GM12878 (cell line): Measurements from ENCODE around the gene ITGA4. TPM values are rescaled to one million over a fixed set of nuclear protein-coding genes. Genes with fewer than 3 reads are reported as not detected.

Experiments used
- ATAC-seq: fragments of 200-7000 bp; cut with Tn5 transposase; 3 replicates; pipeline ENCODE4 v1.9.1; 2020; ENCODE audit warnings: mild to moderate bottlenecking, moderate library complexity
- BruUV-seq: library from RNA; stranded (reverse); fragments of 400-500 nt; replicated peaks from 2 replicates; lab custom pipeline; 2021; lab: Mats Ljungman, UMichigan
- CTCF ChIA-PET: fragments of 300-600 bp; sonication (Branson Sonifier 250); formaldehyde crosslinking; extraction: SDS; loops from one replicate; lab custom pipeline; 2021; ENCODE audit warnings: inconsistent platforms; lab: Yijun Ruan, JAX
- POLR2A ChIA-PET: fragments of 350-600 bp; formaldehyde crosslinking; extraction: SDS; loops from one replicate; lab custom pipeline; 2021; ENCODE audit warnings: inconsistent platforms; lab: Charles Lee
- RAD21 ChIA-PET: fragments of 300-600 bp; sonication (Branson Sonifier 250); formaldehyde crosslinking; loops from one replicate; lab custom pipeline; 2023; ENCODE audit warnings: antibody characterized with exemption; ENCODE audit not compliant: unreplicated experiment; lab: Charles Lee
- SMC1A ChIA-PET: fragments of 300-600 bp; sonication (Branson Sonifier 250); formaldehyde crosslinking; loops from one replicate; lab custom pipeline; 2023; ENCODE audit not compliant: unreplicated experiment, uncharacterized antibody; lab: Charles Lee
- DNase-seq: peaks from one replicate; pipeline ENCODE4 v3.0.0-alpha.2; 2011; ENCODE audit warnings: low read depth, low spot score
- FAIRE-seq: peaks from 3 replicates; lab custom pipeline; 2011; peaks lifted over from hg19 to GRCh38; lab: Jason Lieb, UNC
- H2AFZ ChIP-seq: 2 replicates; pipeline ENCODE4 v1.6.0; 2011; ENCODE audit warnings: low read depth, low read length, control low read depth; ENCODE audit not compliant: control insufficient read depth
- H3K27ac ChIP-seq: 2 replicates; pipeline ENCODE4 v1.5.1; 2011; ENCODE audit warnings: control low read depth; ENCODE audit not compliant: control insufficient read depth, insufficient read depth
- H3K27me3 ChIP-seq, 2 experiments: replicated peaks in 1 of 2; 2 replicates each; pipeline versions ENCODE4 v1.6.0 to v1.6.1; 2011; ENCODE audit warnings: low read length in 1 of 2; ENCODE audit not compliant: control insufficient read depth in 2 of 2, insufficient read depth in 2 of 2
- H3K36me3 ChIP-seq, 2 experiments: 2 replicates each; pipeline ENCODE4 v1.5.1; 2011; ENCODE audit warnings: low read length in 1 of 2; ENCODE audit not compliant: control insufficient read depth in 2 of 2, insufficient read depth in 2 of 2
- H3K4me1 ChIP-seq: 2 replicates; pipeline ENCODE4 v1.6.1; 2011; ENCODE audit warnings: mild to moderate bottlenecking, low read length, moderate library complexity, mixed read lengths; ENCODE audit not compliant: control insufficient read depth, insufficient read depth
- H3K4me2 ChIP-seq: 2 replicates; pipeline ENCODE4 v1.6.0; 2011; ENCODE audit warnings: control low read depth; ENCODE audit not compliant: control insufficient read depth, insufficient read depth
- H3K4me3 ChIP-seq: fragments of 200-600 bp; sonication (generic); 2 replicates; pipeline ENCODE4 v1.5.1; 2016
- H3K79me2 ChIP-seq: 2 replicates; pipeline ENCODE4 v1.6.0; 2011; ENCODE audit warnings: low read length; ENCODE audit not compliant: control insufficient read depth, insufficient read depth
- H3K9ac ChIP-seq: 2 replicates; pipeline ENCODE4 v1.8.0; 2011; ENCODE audit warnings: low read length, control low read depth, mixed read lengths; ENCODE audit not compliant: control insufficient read depth, insufficient read depth
- H3K9me3 ChIP-seq: replicated peaks from 3 replicates; pipeline ENCODE4 v1.5.1; 2011; ENCODE audit warnings: mild to moderate bottlenecking, low read length; ENCODE audit not compliant: control insufficient read depth, insufficient read depth
- H4K20me1 ChIP-seq: 2 replicates; pipeline ENCODE4 v1.6.0; 2011; ENCODE audit not compliant: control insufficient read depth, insufficient read depth
- CEBPB ChIP-seq, 2 experiments: fragments of 150-350 bp in 1 of 2; IDR thresholded peaks; 2 replicates each; pipeline ENCODE4 v1.6.1; 2012 to 2014; ENCODE audit warnings: low read depth in 2 of 2, low read length in 2 of 2, borderline replicate concordance in 1 of 2, inconsistent platforms in 1 of 2
- E2F8 ChIP-seq: fragments of 450-650 bp; IDR thresholded peaks from 2 replicates; pipeline ENCODE4 v1.6.1; 2018; ENCODE audit warnings: mild to moderate bottlenecking, low read depth, moderate library complexity; ENCODE audit not compliant: partially characterized antibody
- EED ChIP-seq: sonication (generic); IDR thresholded peaks from 2 replicates; pipeline ENCODE4 v1.6.1; 2016; ENCODE audit warnings: antibody characterized with exemption, low read depth
- HCFC1 ChIP-seq: fragments of 150-350 bp; IDR thresholded peaks from 2 replicates; pipeline ENCODE4 v1.6.1; 2014; ENCODE audit warnings: low read length
- HDAC2 ChIP-seq: fragments of 200-600 bp; sonication (generic); IDR thresholded peaks from 2 replicates; pipeline ENCODE4 v1.6.1; 2017
- IRF4 ChIP-seq: IDR thresholded peaks from 2 replicates; pipeline ENCODE4 v1.6.1; 2011; ENCODE audit warnings: low read depth, low read length
- NBN ChIP-seq: fragments of 450-650 bp; IDR thresholded peaks from 2 replicates; pipeline ENCODE4 v1.6.1; 2016
- PML ChIP-seq: IDR thresholded peaks from 2 replicates; pipeline ENCODE4 v1.6.1; 2012; ENCODE audit warnings: low read length, inconsistent platforms
- SKIL ChIP-seq: fragments of 450-650 bp; IDR thresholded peaks from 2 replicates; pipeline ENCODE4 v1.6.1; 2017; ENCODE audit warnings: mild to moderate bottlenecking, low read depth, inconsistent platforms; ENCODE audit not compliant: poor library complexity, severe bottlenecking
- SREBF2 ChIP-seq: IDR thresholded peaks from 2 replicates; pipeline ENCODE4 v1.6.1; 2012; ENCODE audit warnings: mild to moderate bottlenecking, low read length
- STAT3 ChIP-seq: IDR thresholded peaks from 2 replicates; pipeline ENCODE4 v1.6.1; 2011; ENCODE audit warnings: low read depth, low read length, improper control_type of control experiment
- TBL1XR1 ChIP-seq: IDR thresholded peaks from 2 replicates; pipeline ENCODE4 v1.6.1; 2012; ENCODE audit warnings: low read depth, low read length, improper control_type of control experiment
- ZBTB4 ChIP-seq: fragments of 450-650 bp; formaldehyde crosslinking; IDR thresholded peaks from 2 replicates; pipeline ENCODE4 v1.4.0; 2022; ENCODE audit warnings: mild to moderate bottlenecking, moderate library complexity
- ZSCAN29 ChIP-seq: fragments of 450-650 bp; IDR thresholded peaks from 2 replicates; pipeline ENCODE4 v1.6.1; 2017; ENCODE audit warnings: mild to moderate bottlenecking, moderate library complexity
- WGBS: methylation state at CpG from one replicate; pipeline ENCODE4 v1.1.6; 2016; ENCODE audit warnings: low lambda C conversion rate; ENCODE audit not compliant: insufficient replicate concordance, insufficient coverage; ENCODE audit errors: missing lambda C conversion rate; 5-methylcytosine and 5-hydroxymethylcytosine counted together
- in situ Hi-C: fragments of 300-500 bp; cut with MboI; formaldehyde crosslinking; loops from 9 replicates; pipeline ENCODE4 v1.14.3; 2018; ENCODE audit warnings: mixed read lengths
- intact Hi-C: fragments of 100-400 bp; cut with micrococcal nuclease; formaldehyde crosslinking; loops from one replicate; pipeline ENCODE4 v1.14.2; 2022; ENCODE audit not compliant: unreplicated experiment
- polyA plus RNA-seq, 11 experiments: library from polyadenylated mRNA; depleted of rRNA in 4 of 11; unstranded in 6 of 11; stranded (reverse) in 5 of 11; fragments of >200 nt; fragmentation: Nextera tagmentation in 4 of 11; fragmentation: Illumina TruSeq in 1 of 11; extraction: Ambion mirVana in 4 of 11; extraction: Trizol in 1 of 11; gene quantifications; 1 replicate in 1 of 11; 2 replicates in 10 of 11; pipeline versions ENCODE4 v1.2.1 to v1.2.3, GENCODE V29; 2011 to 2016; ENCODE audit warnings: inconsistent platforms in 2 of 11, missing spikeins in 2 of 11, low read depth in 1 of 11
- total RNA-seq, 4 experiments: library from RNA; depleted of rRNA in 3 of 4; stranded (reverse); fragments of >200 nt in 3 of 4; fragmentation: Illumina TruSeq in 1 of 4; extraction: Trizol in 1 of 4; gene quantifications; 2 replicates each; pipeline versions ENCODE4 v1.2.1 to v1.2.3, GENCODE V29; 2013 to 2021

ITGA4 gene
- total and polyA plus RNA-seq, 10 of the 15 experiments (the other 5 are each of a cell fraction or from before 2014, with no cell fraction given): 12.4 to 87.9 (median 63.5) TPM

- intact Hi-C loops: loop anchor here (10.0 kb wide), 2 partner anchors 483 to 1343 kb away; partner anchors contain the start of gene UBE2E3
- TF ChIP-seq NBN (no peak), ZSCAN29 (no peak), TBL1XR1 (no peak), HDAC2 (no peak), HCFC1 (no peak), E2F8 (no peak), ZBTB4 (CRISPR knock-in tag) (no peak), EED (no peak), STAT3 (no peak), PML (no peak), CEBPB (IDR thresholded peaks at IDR 0.05; ENCODE audit: borderline replicate concordance in 1 of 2, low read depth in 2 of 2, low read length in 2 of 2) (no peak), SREBF2 (no peak), IRF4 (no peak), SKIL (no peak)
Measured at GRCh38 chr2:181467966-181468707, 11.0 kb downstream of the ITGA4 start.

More at GRCh38 chr2:181467966-181468707, 11.0 kb downstream of the ITGA4 start:
- peaks cover 5% of the 10 kb centered on the region; the same call in 1 of the 2 replicates for H4K20me1 ChIP-seq
- FAIRE-seq: no peak
- H3K79me2 ChIP-seq: peaks cover 95% of the 10 kb centered on the region
- ChIA-PET CTCF (interaction anchor here (0.8 to 4.1 kb wide), 21 partner anchors 10 to 486 kb away, joined by 3 to 106 read pairs (median 7); partner anchors contain the start of gene ITGA4), SMC1A (interaction anchor here (0.5 to 7.1 kb wide), 17 partner anchors 9 to 388 kb away, joined by 3 to 72 read pairs (median 4); partner anchors contain the start of gene ITGA4), POLR2A (interaction anchor here (0.6 to 1.2 kb wide), 4 partner anchors 10 to 222 kb away, joined by 3 to 5 read pairs (median 3); no protein-coding TSS in a partner anchor), RAD21 (interaction anchor here (0.9 to 4.3 kb wide), 7 partner anchors 10 to 363 kb away, joined by 3 to 66 read pairs (median 43); partner anchors contain the start of gene ITGA4)
- H2AFZ ChIP-seq: no peak overlapping the region
- in situ Hi-C loops: no loop called here
- H3K27ac ChIP-seq: no peak overlapping the region
- H3K9ac ChIP-seq: no peak overlapping the region
- ATAC-seq: no peak
- H3K4me2 ChIP-seq: peak overlapping the region; percentile 15
- no peak for DNase-seq
- H3K4me1 ChIP-seq: peaks cover 28% of the 10 kb centered on the region
- no peak overlapping the region for H3K4me3 ChIP-seq
- whole genome bisulfite sequencing: 96% methylated on average over 3 of the region's 3 CpGs
- no peaks in the 10 kb centered on the region for H3K27me3 ChIP-seq
- H3K9me3 ChIP-seq: no peaks in the 10 kb centered on the region
- BruUV-seq: no TSS peak
- peaks cover 0 to 4% of the 10 kb centered on the region in 2 experiments; a peak in 2 of 4 replicates for H3K36me3 ChIP-seq
